Aorta (tissue), 5 donors: ENCODE data around the gene SERPIND1. TPM values are rescaled to one million over a fixed set of nuclear protein-coding genes. Genes with fewer than 3 reads are reported as not detected.
"Not testable (repeated sequence)": the region's sequence is repeated elsewhere in the genome, so short reads cannot be mapped to it uniquely, and the experiment has no call there.

Source experiments
- ATAC-seq: fragments of 200-7000 bp; cut with Tn5 transposase; one replicate; pipeline ENCODE4 v1.9.1; 2022; ENCODE audit warnings: moderate library complexity; ENCODE audit not compliant: low FRiP score
- DNase-seq, 2 donors: peaks; one replicate each; pipeline ENCODE4 v3.0.0-alpha.2; 2020
- H3K27ac ChIP-seq, 2 donors: one replicate each; pipeline ENCODE4 v1.5.1; 2013; ENCODE audit warnings: low read length in 2 of 2, mild to moderate bottlenecking in 2 of 2, moderate library complexity in 2 of 2, control low read depth in 1 of 2, inconsistent platforms in 1 of 2, low read depth in 1 of 2
- H3K27me3 ChIP-seq, 2 donors: one replicate each; pipeline ENCODE4 v1.6.1; 2013; ENCODE audit warnings: control low read depth in 1 of 2, low read length in 1 of 2, mild to moderate bottlenecking in 1 of 2, moderate library complexity in 1 of 2; ENCODE audit not compliant: insufficient read depth in 2 of 2, control insufficient read depth in 1 of 2
- H3K36me3 ChIP-seq, 2 donors: one replicate each; pipeline ENCODE4 v1.6.1; 2013; ENCODE audit warnings: control low read depth in 1 of 2, low read length in 1 of 2, mild to moderate bottlenecking in 1 of 2; ENCODE audit not compliant: insufficient read depth in 2 of 2, control insufficient read depth in 1 of 2
- H3K4me1 ChIP-seq, 2 donors: one replicate each; pipeline ENCODE4 v1.6.1; 2013; ENCODE audit warnings: low read length in 2 of 2, control low read depth in 1 of 2, mild to moderate bottlenecking in 1 of 2, moderate library complexity in 1 of 2; ENCODE audit not compliant: insufficient read depth in 2 of 2, control insufficient read depth in 1 of 2
- H3K4me3 ChIP-seq, 2 donors: one replicate each; pipeline ENCODE4 v1.5.1; 2013; ENCODE audit warnings: low read length in 2 of 2, control low read depth in 1 of 2, mild to moderate bottlenecking in 1 of 2
- H3K9me3 ChIP-seq: one replicate; pipeline ENCODE4 v1.6.1; 2013; ENCODE audit warnings: mild to moderate bottlenecking, low read length; ENCODE audit not compliant: control insufficient read depth
- whole genome bisulfite sequencing, 2 donors: extraction: QIAGEN DNeasy Blood & Tissue Kit; methylation state at CpG; one replicate each; pipeline ENCODE4 v1.1.7; 2013; 5-methylcytosine and 5-hydroxymethylcytosine counted together
- intact Hi-C, 2 donors: fragments of 100-400 bp; cut with DNase I; formaldehyde crosslinking; loops; one replicate each; pipeline versions ENCODE4 v1.14.2 to v1.15.0; 2022
- long read RNA-seq, 2 donors: library from polyadenylated mRNA; unstranded; transcript quantifications; one replicate each; pipeline ENCODE4 v2.0.0, GENCODE V29; 2020 to 2021
- polyA plus RNA-seq, 2 donors: library from polyadenylated mRNA; stranded (reverse); fragments of 200-250 nt; gene quantifications; one replicate each; pipeline ENCODE4 v1.2.3, GENCODE V29; 2013
- total RNA-seq, 2 donors: library from RNA; stranded (reverse); fragmentation: NEBNext Ultra II Directional; extraction: Animal tissue kit (Norgen Biotek cat#: 25700); gene quantifications; one replicate each; pipeline ENCODE4 v1.2.1, GENCODE V29; 2021
- donor health status: healthy with polysubstance abuse.
- donor health status: Bipolar disorder and iron deficiency.
- donor health status: DM: no; HTN: no; CAD: no.
- donor health status: DM: no; HTN: no; CAD: no.
- donor health status: DM: yes; HTN: yes; CAD: no.

SERPIND1 gene, protein sequence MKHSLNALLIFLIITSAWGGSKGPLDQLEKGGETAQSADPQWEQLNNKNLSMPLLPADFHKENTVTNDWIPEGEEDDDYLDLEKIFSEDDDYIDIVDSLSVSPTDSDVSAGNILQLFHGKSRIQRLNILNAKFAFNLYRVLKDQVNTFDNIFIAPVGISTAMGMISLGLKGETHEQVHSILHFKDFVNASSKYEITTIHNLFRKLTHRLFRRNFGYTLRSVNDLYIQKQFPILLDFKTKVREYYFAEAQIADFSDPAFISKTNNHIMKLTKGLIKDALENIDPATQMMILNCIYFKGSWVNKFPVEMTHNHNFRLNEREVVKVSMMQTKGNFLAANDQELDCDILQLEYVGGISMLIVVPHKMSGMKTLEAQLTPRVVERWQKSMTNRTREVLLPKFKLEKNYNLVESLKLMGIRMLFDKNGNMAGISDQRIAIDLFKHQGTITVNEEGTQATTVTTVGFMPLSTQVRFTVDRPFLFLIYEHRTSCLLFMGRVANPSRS
- total RNA-seq (under 1 TPM in 1 of 2 donors, not detected in 1; 0.15 TPM), polyA plus RNA-seq (under 1 TPM; 0.23 to 0.38 TPM)
- long read RNA-seq, donor 1, partial matches to known transcripts = 0 of 11 reads
- long read RNA-seq, donor 1, other reads (novel, unspliced or antisense) = 10 of 11 reads
- long read RNA-seq, donor 2, partial matches to known transcripts = 0 of 2 reads
- long read RNA-seq, donor 2, other reads (novel, unspliced or antisense) = 2 of 2 reads

DNA sequence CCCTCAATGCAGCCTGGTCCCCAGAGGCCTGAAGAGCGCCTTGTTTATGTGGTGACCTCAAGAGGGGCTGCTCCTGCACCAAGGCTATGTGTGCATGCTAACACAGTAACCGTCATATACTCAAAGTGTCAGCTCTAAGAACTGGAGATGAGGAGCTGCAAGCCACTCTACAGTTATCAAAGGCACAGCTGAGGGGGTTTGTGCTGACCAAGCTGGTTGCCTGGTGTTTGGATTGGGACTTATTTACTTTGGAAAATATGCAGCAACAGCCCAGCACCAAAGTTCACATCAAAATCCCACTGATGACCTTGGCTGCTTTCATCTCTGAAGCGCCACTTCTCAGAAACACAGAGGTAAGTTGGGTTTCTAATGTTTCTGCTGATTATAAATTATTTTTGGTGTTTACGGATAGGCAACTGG is at the start of gene SERPIND1:
Gene SERPIND1 (plus strand): TSS at position 321 of the 420 bp plus-strand sequence. CDS start 5,200 bp downstream, outside the sequence.
- Histone ChIP-seq H3K36me3 (no peaks in the 10 kb centered on the region), H3K4me3 (no peak within 1 kb of the TSS), H3K4me1 (no peaks in the 10 kb centered on the region), H3K27me3 (no peaks in the 10 kb centered on the region), H3K9me3 (no peaks in the 10 kb centered on the region), H3K27ac (no peak within 1 kb of the TSS)
- 86% methylated on average over 4 of the region's 4 CpGs for WGBS, 2 donors
- intact Hi-C loops = no loop called here
- DNase-seq (no peak), ATAC-seq (no peak)

DNA sequence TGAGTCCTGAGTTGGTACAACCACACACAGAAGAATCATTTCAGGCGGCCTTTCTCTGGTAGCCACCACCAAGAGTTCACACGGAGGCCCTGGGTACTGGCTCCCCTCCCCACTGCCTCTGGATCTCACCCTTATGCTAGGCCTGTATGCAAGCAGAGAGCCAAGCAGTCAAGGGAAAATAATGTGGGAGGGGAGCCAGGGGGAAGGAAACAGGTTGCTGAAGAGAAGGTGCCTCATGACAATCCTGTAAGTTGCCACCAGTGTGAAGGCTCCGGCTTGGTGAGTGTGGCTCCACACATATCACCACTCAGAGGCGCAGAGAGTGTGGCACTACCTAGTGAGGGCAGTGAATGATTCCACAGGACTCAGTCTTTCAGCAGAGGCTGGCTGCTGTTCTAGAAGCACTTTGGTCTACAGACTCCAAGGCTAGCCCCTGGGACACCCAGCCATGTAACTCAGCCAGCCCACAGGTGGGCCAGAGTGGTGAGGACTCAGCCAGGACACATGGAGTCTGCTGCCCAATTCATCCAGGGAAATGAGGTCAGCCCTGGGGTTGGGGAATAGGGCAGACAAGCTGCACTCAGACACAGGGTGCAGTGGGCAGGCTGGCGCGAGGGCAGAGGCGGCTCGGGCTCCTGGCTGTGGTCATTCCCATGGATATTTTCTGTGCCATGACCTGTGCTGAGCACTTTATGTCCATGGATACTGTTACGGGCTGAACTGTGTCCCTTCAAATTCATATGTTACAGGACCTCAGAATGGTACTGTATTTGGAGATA is 49.0 kb upstream of the SERPIND1 start:
- intact Hi-C loops = no loop called here
- Histone ChIP-seq H3K27me3 (no peaks in the 10 kb centered on the region), H3K4me1 (no peaks in the 10 kb centered on the region), H3K27ac (no peak overlapping the region), H3K4me3 (no peak overlapping the region), H3K9me3 (no peaks in the 10 kb centered on the region), H3K36me3 (peaks cover 3 to 8% of the 10 kb centered on the region in 2 donors)
- DNase-seq = peak in 1 of 2 donors; percentile 36
- 85 to 94% methylated on average over 9 of the region's 9 CpGs for WGBS, 2 donors
- ATAC-seq = no peak

DNA sequence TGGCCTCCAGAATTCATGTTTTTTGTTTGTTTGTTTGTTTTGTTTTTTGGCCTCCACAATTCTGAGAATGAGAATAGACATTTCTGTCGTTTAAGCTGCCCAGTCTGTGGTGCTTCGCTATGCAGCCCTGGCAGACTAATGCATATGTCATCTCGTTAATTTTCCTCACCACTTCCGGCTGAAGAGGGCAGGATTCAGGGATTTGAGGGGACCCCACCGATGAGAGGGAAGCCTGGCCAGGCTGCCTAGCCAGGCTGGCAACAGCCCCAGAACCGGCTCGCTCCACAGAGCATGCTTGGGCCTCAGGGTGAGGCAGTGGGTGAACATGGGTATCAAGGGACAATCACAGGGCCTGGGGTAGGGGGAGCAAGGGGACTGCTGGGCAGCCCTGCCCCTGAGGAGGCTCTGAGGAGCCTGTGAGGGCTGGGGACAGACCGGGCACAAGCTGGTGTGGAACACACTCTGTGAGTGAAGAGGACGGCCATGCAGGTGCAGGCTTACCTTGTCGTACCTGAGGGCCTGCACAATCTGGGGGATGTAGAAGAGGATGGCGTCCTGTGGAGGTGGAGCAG is 47.8 kb upstream of the SERPIND1 start:
- peak; percentile 44 for ATAC-seq
- 81 to 87% methylated on average over 11 of the region's 11 CpGs for WGBS, 2 donors
- intact Hi-C loops = no loop called here
- H3K4me3 ChIP-seq = no peak overlapping the region
- no peaks in the 10 kb centered on the region for H3K9me3 ChIP-seq
- no peaks in the 10 kb centered on the region for H3K27me3 ChIP-seq
- DNase-seq = no peak
- no peak overlapping the region for H3K27ac ChIP-seq
- no peaks in the 10 kb centered on the region for H3K4me1 ChIP-seq
- H3K36me3 ChIP-seq = peaks cover 0 to 8% of the 10 kb centered on the region in 2 donors

DNA sequence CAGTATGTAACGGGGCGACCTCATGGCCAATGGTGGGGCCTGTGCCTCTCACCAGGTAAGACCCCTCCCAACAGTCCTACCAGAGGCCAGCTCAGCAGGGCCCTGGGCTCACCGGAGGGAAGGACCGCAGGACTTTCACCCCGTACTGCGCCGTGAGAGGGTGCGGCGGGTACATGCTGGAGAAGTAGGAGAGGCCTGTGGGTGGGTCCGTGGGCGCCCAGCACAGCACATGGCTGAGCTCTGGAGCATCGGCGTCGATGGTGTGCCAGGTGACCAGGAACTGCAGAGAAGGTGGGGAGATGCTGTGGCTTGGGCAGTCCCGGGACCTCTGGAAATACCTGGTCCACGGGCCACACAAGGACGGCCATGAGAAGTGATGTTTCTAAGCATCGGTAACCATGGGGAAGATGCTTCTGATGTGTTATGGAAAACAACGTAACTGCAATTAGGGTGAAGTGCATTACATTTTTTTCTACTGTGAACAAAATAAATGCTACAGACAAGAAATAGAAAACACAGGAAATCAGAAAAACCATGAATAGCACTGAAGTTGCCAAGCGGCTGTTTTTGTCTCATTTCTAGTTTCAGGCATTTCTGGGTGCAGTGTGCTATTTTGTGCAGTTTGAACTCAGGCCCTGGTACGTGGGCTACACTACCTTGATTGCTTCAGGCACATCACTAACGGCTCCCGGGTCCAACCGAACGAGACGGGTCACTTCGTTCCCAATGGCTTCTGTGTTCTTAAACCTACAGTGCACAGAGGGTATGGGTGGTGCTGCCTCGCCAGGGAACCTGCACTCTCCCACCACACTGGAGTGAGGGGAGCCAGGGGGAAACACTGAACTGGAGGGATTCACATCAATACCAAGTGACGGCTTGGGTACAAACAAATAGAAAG is 46.5 kb upstream of the SERPIND1 start:
- Histone ChIP-seq H3K4me1 (no peaks in the 10 kb centered on the region), H3K27ac (no peak overlapping the region), H3K4me3 (no peak overlapping the region), H3K36me3 (peaks cover 0 to 8% of the 10 kb centered on the region in 2 donors), H3K27me3 (no peaks in the 10 kb centered on the region), H3K9me3 (no peaks in the 10 kb centered on the region)
- WGBS, 2 donors = 90 to 91% methylated on average over 29 of the region's 29 CpGs
- DNase-seq (no peak), ATAC-seq (no peak)
- intact Hi-C loops = no loop called here

DNA sequence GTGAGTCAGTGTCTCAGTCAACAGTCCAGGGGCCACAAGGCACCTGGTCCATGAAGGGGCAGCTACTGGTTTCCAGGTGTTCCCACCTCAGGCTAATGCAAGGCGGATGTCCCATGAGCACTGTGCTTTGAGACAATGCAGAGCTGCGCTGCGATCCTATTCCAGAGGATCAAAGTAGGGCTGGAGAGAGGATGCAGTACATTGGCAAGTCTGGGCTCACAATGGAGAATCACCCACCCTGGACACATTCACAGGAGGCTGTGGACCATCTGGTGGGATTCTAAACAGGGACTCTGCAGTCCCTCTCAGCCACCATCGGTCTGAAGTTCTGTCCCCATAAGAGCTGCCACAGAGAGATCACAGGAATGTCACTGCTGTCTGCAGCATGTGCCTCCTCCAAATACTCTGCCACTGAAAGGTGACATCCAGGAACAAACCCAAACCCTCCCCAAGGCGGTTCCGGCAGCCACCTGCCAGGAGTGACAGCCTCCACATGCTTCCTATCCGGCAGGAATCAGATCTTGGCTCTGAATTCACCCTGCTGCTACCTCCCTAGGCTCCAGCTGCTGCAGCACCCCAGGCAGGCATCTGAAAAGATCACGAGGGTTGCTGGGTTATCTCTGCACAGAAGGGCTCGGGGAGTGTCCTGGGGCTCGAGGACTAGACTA is 45.3 kb upstream of the SERPIND1 start:
- H3K27me3 ChIP-seq = no peaks in the 10 kb centered on the region
- peaks cover 0 to 8% of the 10 kb centered on the region in 2 donors for H3K36me3 ChIP-seq
- H3K4me3 ChIP-seq = no peak overlapping the region
- DNase-seq (no peak), ATAC-seq (no peak)
- intact Hi-C loops = no loop called here
- H3K27ac ChIP-seq = no peak overlapping the region
- H3K9me3 ChIP-seq = no peaks in the 10 kb centered on the region
- H3K4me1 ChIP-seq = no peaks in the 10 kb centered on the region
- WGBS, 2 donors = 91 to 92% methylated on average over 10 of the region's 10 CpGs

DNA sequence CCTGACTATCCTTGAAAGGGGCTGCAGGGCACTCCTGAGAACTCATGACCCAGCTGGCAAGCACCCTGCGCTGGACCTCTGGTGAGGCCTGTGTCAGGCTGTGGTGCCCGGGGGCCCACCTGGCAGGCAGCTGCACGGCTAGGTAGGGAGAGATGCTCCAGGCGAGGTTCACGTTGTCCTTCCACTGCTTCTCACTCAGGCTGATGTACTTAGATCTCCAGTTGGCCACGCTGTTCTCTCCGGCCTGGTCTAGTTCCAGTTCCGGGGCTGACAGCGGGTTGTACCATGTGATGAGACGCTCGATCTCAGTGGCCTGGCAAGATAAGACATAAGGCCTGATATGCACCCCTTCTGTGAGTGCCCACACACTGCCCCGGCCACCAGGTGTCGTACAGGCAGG is 44.7 kb upstream of the SERPIND1 start:
- no peaks in the 10 kb centered on the region for H3K4me1 ChIP-seq
- H3K36me3 ChIP-seq = peaks cover 0 to 8% of the 10 kb centered on the region in 2 donors
- intact Hi-C loops = no loop called here
- no peaks in the 10 kb centered on the region for H3K9me3 ChIP-seq
- no peaks in the 10 kb centered on the region for H3K27me3 ChIP-seq
- no peak overlapping the region for H3K27ac ChIP-seq
- 91 to 93% methylated on average over 13 of the region's 13 CpGs for WGBS, 2 donors
- no peak overlapping the region for H3K4me3 ChIP-seq
- no peak for ATAC-seq
- DNase-seq = no peak

DNA sequence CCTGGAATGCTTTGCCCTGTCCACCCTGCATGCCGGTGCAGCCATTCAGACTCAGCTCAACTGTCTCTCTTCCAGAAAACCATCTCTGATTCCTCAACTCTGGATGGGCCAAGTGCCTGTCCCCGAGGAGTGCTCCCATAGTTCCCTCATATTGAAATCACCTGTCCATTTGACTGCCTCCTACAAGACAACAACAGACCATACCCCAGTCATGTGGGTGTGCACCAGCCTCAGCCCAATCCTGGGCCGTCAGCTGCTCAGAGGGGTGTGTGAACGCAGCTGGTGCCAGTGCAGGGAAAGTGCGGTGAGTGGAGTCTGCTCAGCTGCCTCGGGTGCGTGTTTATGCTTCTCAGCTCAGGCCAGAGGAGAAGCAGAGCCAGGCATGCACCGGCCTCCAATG is 41.5 kb upstream of the SERPIND1 start:
- DNase-seq, H3K36me3 ChIP-seq: not testable (repeated sequence)

More for the DNA sequence above, 41.5 kb upstream of the SERPIND1 start:
- H3K27ac ChIP-seq, H3K4me1 ChIP-seq, ATAC-seq, H3K9me3 ChIP-seq, H3K4me3 ChIP-seq, intact Hi-C loops, H3K27me3 ChIP-seq: not testable (repeated sequence)
- 87 to 95% methylated on average over 5 of the region's 8 CpGs for WGBS, 2 donors
